ENCODE results near the gene RNF225. TPM values are rescaled to one million over a fixed set of nuclear protein-coding genes. Genes with fewer than 3 reads are reported as not detected.
A peak's percentile ranks its signal among the peaks of the same experiment; 100 is the strongest.

Gene RNF225
- total and polyA plus RNA-seq, 2 of the 13 experiments (the other 11 are each of a cell fraction or from before 2014, with no cell fraction given) = not detected

- no peak for TF ChIP-seq JUNB (CRISPR knock-in tag; IDR thresholded peaks at IDR 0.05; ENCODE audit: borderline replicate concordance)
- TF ChIP-seq, protein P1, sequence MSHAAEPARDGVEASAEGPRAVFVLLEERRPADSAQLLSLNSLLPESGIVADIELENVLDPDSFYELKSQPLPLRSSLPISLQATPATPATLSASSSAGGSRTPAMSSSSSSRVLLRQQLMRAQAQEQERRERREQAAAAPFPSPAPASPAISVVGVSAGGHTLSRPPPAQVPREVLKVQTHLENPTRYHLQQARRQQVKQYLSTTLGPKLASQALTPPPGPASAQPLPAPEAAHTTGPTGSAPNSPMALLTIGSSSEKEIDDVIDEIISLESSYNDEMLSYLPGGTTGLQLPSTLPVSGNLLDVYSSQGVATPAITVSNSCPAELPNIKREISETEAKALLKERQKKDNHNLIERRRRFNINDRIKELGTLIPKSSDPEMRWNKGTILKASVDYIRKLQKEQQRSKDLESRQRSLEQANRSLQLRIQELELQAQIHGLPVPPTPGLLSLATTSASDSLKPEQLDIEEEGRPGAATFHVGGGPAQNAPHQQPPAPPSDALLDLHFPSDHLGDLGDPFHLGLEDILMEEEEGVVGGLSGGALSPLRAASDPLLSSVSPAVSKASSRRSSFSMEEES (CRISPR knock-in tag; IDR thresholded peaks at IDR 0.05) = no peak
- no peak for TF ChIP-seq MAF1 (CRISPR knock-in tag; IDR thresholded peaks at IDR 0.05; ENCODE audit: borderline replicate concordance)
- TF ChIP-seq MBD4 (IDR thresholded peaks at IDR 0.05; ENCODE audit: borderline replicate concordance, low read length) = no peak
- TF ChIP-seq, protein P2, sequence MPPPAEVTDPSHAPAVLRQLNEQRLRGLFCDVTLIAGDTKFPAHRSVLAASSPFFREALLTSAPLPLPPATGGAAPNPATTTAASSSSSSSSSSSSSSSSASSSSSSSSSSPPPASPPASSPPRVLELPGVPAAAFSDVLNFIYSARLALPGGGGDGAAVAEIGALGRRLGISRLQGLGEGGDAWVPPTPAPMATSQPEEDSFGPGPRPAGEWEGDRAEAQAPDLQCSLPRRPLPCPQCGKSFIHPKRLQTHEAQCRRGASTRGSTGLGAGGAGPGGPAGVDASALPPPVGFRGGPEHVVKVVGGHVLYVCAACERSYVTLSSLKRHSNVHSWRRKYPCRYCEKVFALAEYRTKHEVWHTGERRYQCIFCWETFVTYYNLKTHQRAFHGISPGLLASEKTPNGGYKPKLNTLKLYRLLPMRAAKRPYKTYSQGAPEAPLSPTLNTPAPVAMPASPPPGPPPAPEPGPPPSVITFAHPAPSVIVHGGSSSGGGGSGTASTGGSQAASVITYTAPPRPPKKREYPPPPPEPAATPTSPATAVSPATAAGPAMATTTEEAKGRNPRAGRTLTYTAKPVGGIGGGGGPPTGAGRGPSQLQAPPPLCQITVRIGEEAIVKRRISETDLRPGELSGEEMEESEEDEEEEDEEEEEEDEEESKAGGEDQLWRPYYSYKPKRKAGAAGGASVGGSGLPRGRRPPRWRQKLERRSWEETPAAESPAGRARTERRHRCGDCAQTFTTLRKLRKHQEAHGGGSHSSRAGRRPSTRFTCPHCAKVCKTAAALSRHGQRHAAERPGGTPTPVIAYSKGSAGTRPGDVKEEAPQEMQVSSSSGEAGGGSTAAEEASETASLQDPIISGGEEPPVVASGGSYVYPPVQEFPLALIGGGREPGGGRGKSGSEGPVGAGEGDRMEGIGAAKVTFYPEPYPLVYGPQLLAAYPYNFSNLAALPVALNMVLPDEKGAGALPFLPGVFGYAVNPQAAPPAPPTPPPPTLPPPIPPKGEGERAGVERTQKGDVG (CRISPR knock-in tag; IDR thresholded peaks at IDR 0.05; ENCODE audit: borderline replicate concordance) = peak; percentile 79; the same call in 1 of the 2 replicates
- 0 out of 2 replicates have a peak, but pooled peaks have one; percentile 45 for TF ChIP-seq TMF1 (CRISPR knock-in tag; IDR thresholded peaks at IDR 0.05; ENCODE audit: low read depth)
- TF ChIP-seq CC2D1A (CRISPR knock-in tag; IDR thresholded peaks at IDR 0.05) = no peak
- TF ChIP-seq ZNF143 (CRISPR knock-in tag; IDR thresholded peaks at IDR 0.05) = peak; percentile 97
- peak; percentile 75; the same call in 1 of the 2 replicates for TF ChIP-seq HIVEP1 (CRISPR knock-in tag; IDR thresholded peaks at IDR 0.05)
- no peak for TF ChIP-seq ZFP82 (CRISPR knock-in tag; IDR thresholded peaks at IDR 0.05; ENCODE audit: borderline replicate concordance)
- peak; percentile 82; the same call in 1 of the 2 replicates for TF ChIP-seq ZNF816 (CRISPR knock-in tag; IDR thresholded peaks at IDR 0.05; ENCODE audit: borderline replicate concordance)
- no peak; the same call in 1 of the 2 replicates for TF ChIP-seq ZNF879 (CRISPR knock-in tag; IDR thresholded peaks at IDR 0.05)
- TF ChIP-seq YEATS4 (CRISPR knock-in tag; IDR thresholded peaks at IDR 0.05; ENCODE audit: borderline replicate concordance) = no peak; the same call in 1 of the 2 replicates
- TF ChIP-seq ZNF296 (CRISPR knock-in tag; conservative IDR thresholded peaks at IDR 0.05) = peak; percentile 23; the same call in 1 of the 2 replicates
- TF ChIP-seq ZNF768 (CRISPR knock-in tag; IDR thresholded peaks at IDR 0.05) = no peak
- TF ChIP-seq ZNF614 (CRISPR knock-in tag; IDR thresholded peaks at IDR 0.05; ENCODE audit: borderline replicate concordance) = no peak; the same call in 1 of the 2 replicates
- no peak for TF ChIP-seq HNF4G (IDR thresholded peaks at IDR 0.05; ENCODE audit: borderline replicate concordance, low read depth, low read length)
- TF ChIP-seq HNF4G (CRISPR knock-in tag; IDR thresholded peaks at IDR 0.05; ENCODE audit: borderline replicate concordance, low read depth) = peak; percentile 19; the same call in 1 of the 2 replicates
- TF ChIP-seq ZBTB2 (CRISPR knock-in tag; IDR thresholded peaks at IDR 0.05; ENCODE audit: low read depth) = peak; percentile 49; the same call in 1 of the 2 replicates
- TF ChIP-seq TCF7 (IDR thresholded peaks at IDR 0.05; ENCODE audit: low read depth) = no peak
- TF ChIP-seq HINFP (CRISPR knock-in tag; IDR thresholded peaks at IDR 0.05; ENCODE audit: low read depth) = peak; percentile 61; the same call in 1 of the 2 replicates
- no peak for TF ChIP-seq NCOA2 (CRISPR knock-in tag; IDR thresholded peaks at IDR 0.05)
Observed at GRCh38 chr19:58408152-58409009, 12.9 kb downstream of the RNF225 start, which contains the start of gene ZNF584 (continued).
